ENCODE data around the gene LRRC74B. TPM values are rescaled to one million over a fixed set of nuclear protein-coding genes. Genes with fewer than 3 reads are reported as not detected.

LRRC74B gene
- total RNA-seq, 1 donor from 2014 or later, result not detected

DNA sequence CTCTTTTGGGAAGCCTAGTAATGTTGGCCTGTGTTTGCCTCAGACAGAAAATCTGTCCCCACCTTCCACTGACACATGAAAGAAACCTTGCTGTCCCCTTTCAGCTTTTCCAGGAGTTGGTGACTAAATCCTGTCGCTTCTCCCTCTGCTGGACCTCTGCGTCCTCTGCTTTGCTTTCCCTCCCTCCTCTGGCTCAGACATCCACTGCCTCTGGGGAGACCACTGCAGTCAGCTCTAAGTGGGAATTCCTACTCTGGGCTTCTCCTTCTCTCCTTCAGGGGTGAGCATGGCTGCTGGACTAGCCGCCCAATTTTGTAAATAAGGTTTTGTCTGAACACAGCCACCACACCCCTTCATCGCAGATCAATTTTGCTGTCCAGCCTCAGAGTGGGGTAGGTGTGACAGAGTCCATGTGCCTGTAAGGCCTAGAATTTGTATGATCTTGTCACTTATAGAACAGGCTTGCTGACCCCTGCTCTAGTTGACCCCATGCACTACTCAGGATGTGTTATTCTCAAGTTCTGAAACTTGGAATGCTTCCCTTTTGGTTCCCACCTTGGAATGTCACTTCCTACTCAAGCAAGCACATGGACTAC, 23.0 kb downstream of the LRRC74B start:
- no peak overlapping the region for H3K27ac Mint-ChIP-seq (ENCODE audit: unreplicated experiment)
- H3K9me3 ChIP-seq (ENCODE audit: insufficient read depth, low read depth, low read length), result peaks cover 5% of the 10 kb centered on the region
- H3K4me3 ChIP-seq (ENCODE audit: insufficient read depth, low read depth, low read length), result no peak overlapping the region
- H3K9ac ChIP-seq (ENCODE audit: low read length), result no peak overlapping the region
- H3K27me3 Mint-ChIP-seq (ENCODE audit: low read depth, unreplicated experiment), result peaks cover 25% of the 10 kb centered on the region
- peaks cover 10% of the 10 kb centered on the region for H3K9me3 Mint-ChIP-seq (ENCODE audit: unreplicated experiment)
- no peak for FAIRE-seq
- no peaks in the 10 kb centered on the region for H3K79me2 ChIP-seq (ENCODE audit: insufficient read depth, low read length)
- H3K4me2 ChIP-seq (ENCODE audit: low read length), result no peak overlapping the region
- no peak overlapping the region for H3K4me3 Mint-ChIP-seq (ENCODE audit: unreplicated experiment)
- no peak overlapping the region for H3K27ac ChIP-seq (ENCODE audit: low read depth, low read length)
- H4K20me1 ChIP-seq (ENCODE audit: insufficient read depth, low read length), result no peaks in the 10 kb centered on the region
- peaks cover 4% of the 10 kb centered on the region for H3K4me1 ChIP-seq (ENCODE audit: insufficient read depth, low read length)
- H3K27me3 ChIP-seq (ENCODE audit: insufficient read depth, low read length), result no peaks in the 10 kb centered on the region
- peaks cover 3% of the 10 kb centered on the region for H3K4me1 Mint-ChIP-seq (ENCODE audit: low read depth, unreplicated experiment)
- no peak overlapping the region for H2AFZ ChIP-seq (ENCODE audit: low read depth, low read length)
- no peak for TF ChIP-seq EZH2 (IDR thresholded peaks at IDR 0.05; ENCODE audit: insufficient read depth, low read length)
- TF ChIP-seq, protein P1, sequence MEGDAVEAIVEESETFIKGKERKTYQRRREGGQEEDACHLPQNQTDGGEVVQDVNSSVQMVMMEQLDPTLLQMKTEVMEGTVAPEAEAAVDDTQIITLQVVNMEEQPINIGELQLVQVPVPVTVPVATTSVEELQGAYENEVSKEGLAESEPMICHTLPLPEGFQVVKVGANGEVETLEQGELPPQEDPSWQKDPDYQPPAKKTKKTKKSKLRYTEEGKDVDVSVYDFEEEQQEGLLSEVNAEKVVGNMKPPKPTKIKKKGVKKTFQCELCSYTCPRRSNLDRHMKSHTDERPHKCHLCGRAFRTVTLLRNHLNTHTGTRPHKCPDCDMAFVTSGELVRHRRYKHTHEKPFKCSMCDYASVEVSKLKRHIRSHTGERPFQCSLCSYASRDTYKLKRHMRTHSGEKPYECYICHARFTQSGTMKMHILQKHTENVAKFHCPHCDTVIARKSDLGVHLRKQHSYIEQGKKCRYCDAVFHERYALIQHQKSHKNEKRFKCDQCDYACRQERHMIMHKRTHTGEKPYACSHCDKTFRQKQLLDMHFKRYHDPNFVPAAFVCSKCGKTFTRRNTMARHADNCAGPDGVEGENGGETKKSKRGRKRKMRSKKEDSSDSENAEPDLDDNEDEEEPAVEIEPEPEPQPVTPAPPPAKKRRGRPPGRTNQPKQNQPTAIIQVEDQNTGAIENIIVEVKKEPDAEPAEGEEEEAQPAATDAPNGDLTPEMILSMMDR (IDR thresholded peaks at IDR 0.05; ENCODE audit: insufficient read depth, low read depth, low read length), result no peak
- H3K36me3 ChIP-seq (ENCODE audit: insufficient read depth, low read length), result no peaks in the 10 kb centered on the region
- H3K36me3 Mint-ChIP-seq (ENCODE audit: low read depth, unreplicated experiment), result no peaks in the 10 kb centered on the region
- DNase-seq (ENCODE audit: low read depth), result no peak

DNA sequence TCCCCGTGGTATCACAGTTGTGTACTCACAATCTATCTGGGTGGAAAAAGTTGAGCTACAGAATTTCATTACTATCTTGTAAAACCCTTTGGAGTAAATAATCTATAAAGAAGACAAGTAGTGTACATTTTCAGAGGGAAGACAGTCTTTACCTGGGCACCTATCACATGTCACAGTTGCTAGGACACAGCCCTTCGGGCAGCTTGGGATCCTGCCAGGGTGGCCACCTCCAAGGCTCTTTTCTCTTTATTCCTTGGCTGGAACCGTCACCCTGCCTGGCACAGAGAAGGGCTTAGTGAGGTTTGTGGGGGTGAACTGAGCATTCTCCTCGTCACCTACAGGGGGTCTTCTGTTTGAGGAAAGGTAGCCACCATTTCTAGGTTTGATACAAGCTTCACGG, 23.6 kb downstream of the LRRC74B start:
- H3K4me3 ChIP-seq (ENCODE audit: insufficient read depth, low read depth, low read length), result no peak overlapping the region
- DNase-seq (ENCODE audit: low read depth), result no peak
- H3K27ac Mint-ChIP-seq (ENCODE audit: unreplicated experiment), result no peak overlapping the region
- H2AFZ ChIP-seq (ENCODE audit: low read depth, low read length), result no peak overlapping the region
- no peak for TF ChIP-seq EZH2 (IDR thresholded peaks at IDR 0.05; ENCODE audit: insufficient read depth, low read length)
- TF ChIP-seq, protein P1 (IDR thresholded peaks at IDR 0.05; ENCODE audit: insufficient read depth, low read depth, low read length), result no peak
- H3K36me3 ChIP-seq (ENCODE audit: insufficient read depth, low read length), result no peaks in the 10 kb centered on the region
- H3K79me2 ChIP-seq (ENCODE audit: insufficient read depth, low read length), result no peaks in the 10 kb centered on the region
- peaks cover 10% of the 10 kb centered on the region for H3K9me3 Mint-ChIP-seq (ENCODE audit: unreplicated experiment)
- no peaks in the 10 kb centered on the region for H3K27me3 ChIP-seq (ENCODE audit: insufficient read depth, low read length)
- H3K36me3 Mint-ChIP-seq (ENCODE audit: low read depth, unreplicated experiment), result no peaks in the 10 kb centered on the region
- no peak overlapping the region for H3K27ac ChIP-seq (ENCODE audit: low read depth, low read length)
- H3K4me2 ChIP-seq (ENCODE audit: low read length), result no peak overlapping the region
- peaks cover 10% of the 10 kb centered on the region for H3K4me1 ChIP-seq (ENCODE audit: insufficient read depth, low read length)
- FAIRE-seq, result no peak
- H3K9me3 ChIP-seq (ENCODE audit: insufficient read depth, low read depth, low read length), result peaks cover 5% of the 10 kb centered on the region
- peaks cover 4% of the 10 kb centered on the region for H3K4me1 Mint-ChIP-seq (ENCODE audit: low read depth, unreplicated experiment)
- peaks cover 25% of the 10 kb centered on the region for H3K27me3 Mint-ChIP-seq (ENCODE audit: low read depth, unreplicated experiment)
- no peak overlapping the region for H3K9ac ChIP-seq (ENCODE audit: low read length)
- H4K20me1 ChIP-seq (ENCODE audit: insufficient read depth, low read length), result no peaks in the 10 kb centered on the region
- no peak overlapping the region for H3K4me3 Mint-ChIP-seq (ENCODE audit: unreplicated experiment)
